ENCODE results near the gene GMPS. TPM values are rescaled to one million over a fixed set of nuclear protein-coding genes. Genes with fewer than 3 reads are reported as not detected.
"Not testable (repeated sequence)": the region's sequence is repeated elsewhere in the genome, so short reads cannot be mapped to it uniquely, and the experiment has no call there.

The GMPS gene
- 10 to 100 TPM; 12.0 to 26.7 TPM for polyA plus RNA-seq

GRCh38 chr3:155870133-155870944 is at the start of gene GMPS:
GMPS (plus strand) TSS chr3:155870650; CDS start chr3:155870871, 221 bp downstream.
- WGBS, 2 donors, result 0 to 1% methylated on average over 61 to 83 of the region's 83 CpGs
- H3K27me3 ChIP-seq (ENCODE audit: control insufficient read depth in 1 of 2, insufficient read depth in 2 of 2, low read length in 2 of 2), result no peaks in the 10 kb centered on the region

GRCh38 chr3:155828490-155829098 is 41.9 kb upstream of the GMPS start:
- not testable (repeated sequence) for H3K36me3 ChIP-seq (ENCODE audit: control insufficient read depth in 2 of 2, insufficient read depth in 2 of 2, low read length in 1 of 2); H3K4me3 ChIP-seq (ENCODE audit: low read depth in 1 of 2, low read length in 2 of 2); H3K4me1 ChIP-seq (ENCODE audit: control insufficient read depth in 2 of 2, insufficient read depth in 2 of 2, low read length in 1 of 2); H3K27me3 ChIP-seq (ENCODE audit: control insufficient read depth in 1 of 2, insufficient read depth in 2 of 2, low read length in 2 of 2); H3K9me3 ChIP-seq (ENCODE audit: control insufficient read depth in 2 of 2, insufficient read depth in 1 of 2, low read depth in 1 of 2, low read length in 1 of 2); H3K27ac ChIP-seq (ENCODE audit: low read depth in 2 of 2, low read length in 1 of 2)
- 96 to 97% methylated on average over 13 of the region's 13 CpGs for WGBS, 2 donors

More at GRCh38 chr3:155870133-155870944, at the start of gene GMPS:
- peak within 1 kb of the TSS; percentile 80 to 98 for H3K4me3 ChIP-seq (ENCODE audit: low read depth in 1 of 2, low read length in 2 of 2)
- H3K27ac ChIP-seq (ENCODE audit: low read depth in 2 of 2, low read length in 1 of 2), result peak within 1 kb of the TSS; percentile 96
- H3K9me3 ChIP-seq (ENCODE audit: control insufficient read depth in 2 of 2, insufficient read depth in 1 of 2, low read depth in 1 of 2, low read length in 1 of 2), result no peaks in the 10 kb centered on the region
- no peaks in the 10 kb centered on the region for H3K36me3 ChIP-seq (ENCODE audit: control insufficient read depth in 2 of 2, insufficient read depth in 2 of 2, low read length in 1 of 2)
- H3K4me1 ChIP-seq (ENCODE audit: control insufficient read depth in 2 of 2, insufficient read depth in 2 of 2, low read length in 1 of 2), result no peaks in the 10 kb centered on the region

- no peak overlapping the region for H3K4me3 ChIP-seq (ENCODE audit: low read depth in 1 of 2, low read length in 2 of 2)
- no peaks in the 10 kb centered on the region for H3K36me3 ChIP-seq (ENCODE audit: control insufficient read depth in 2 of 2, insufficient read depth in 2 of 2, low read length in 1 of 2)
- no peaks in the 10 kb centered on the region for H3K4me1 ChIP-seq (ENCODE audit: control insufficient read depth in 2 of 2, insufficient read depth in 2 of 2, low read length in 1 of 2)
- 77 to 85% methylated on average over 9 of the region's 9 CpGs for WGBS, 2 donors
- no peaks in the 10 kb centered on the region for H3K9me3 ChIP-seq (ENCODE audit: control insufficient read depth in 2 of 2, insufficient read depth in 1 of 2, low read depth in 1 of 2, low read length in 1 of 2)
- H3K27ac ChIP-seq (ENCODE audit: low read depth in 2 of 2, low read length in 1 of 2), result no peak overlapping the region
- no peaks in the 10 kb centered on the region for H3K27me3 ChIP-seq (ENCODE audit: control insufficient read depth in 1 of 2, insufficient read depth in 2 of 2, low read length in 2 of 2)
Measured at GRCh38 chr3:155835341-155836071, 34.9 kb upstream of the GMPS start.

GRCh38 chr3:155843569-155843968 is 26.9 kb upstream of the GMPS start:
- Histone ChIP-seq H3K9me3 (ENCODE audit: control insufficient read depth in 2 of 2, insufficient read depth in 1 of 2, low read depth in 1 of 2, low read length in 1 of 2) (no peaks in the 10 kb centered on the region), H3K4me3 (ENCODE audit: low read depth in 1 of 2, low read length in 2 of 2) (no peak overlapping the region), H3K27ac (ENCODE audit: low read depth in 2 of 2, low read length in 1 of 2) (no peak overlapping the region), H3K27me3 (ENCODE audit: control insufficient read depth in 1 of 2, insufficient read depth in 2 of 2, low read length in 2 of 2) (no peaks in the 10 kb centered on the region), H3K36me3 (ENCODE audit: control insufficient read depth in 2 of 2, insufficient read depth in 2 of 2, low read length in 1 of 2) (no peaks in the 10 kb centered on the region), H3K4me1 (ENCODE audit: control insufficient read depth in 2 of 2, insufficient read depth in 2 of 2, low read length in 1 of 2) (peaks cover 0 to 2% of the 10 kb centered on the region in 2 donors)
- 55 to 69% methylated on average over 1 of the region's 1 CpG for WGBS, 2 donors

GRCh38 chr3:155846119-155846518 is 24.3 kb upstream of the GMPS start:
- no peaks in the 10 kb centered on the region for H3K27me3 ChIP-seq (ENCODE audit: control insufficient read depth in 1 of 2, insufficient read depth in 2 of 2, low read length in 2 of 2)
- H3K9me3 ChIP-seq (ENCODE audit: control insufficient read depth in 2 of 2, insufficient read depth in 1 of 2, low read depth in 1 of 2, low read length in 1 of 2), result no peaks in the 10 kb centered on the region
- no peaks in the 10 kb centered on the region for H3K36me3 ChIP-seq (ENCODE audit: control insufficient read depth in 2 of 2, insufficient read depth in 2 of 2, low read length in 1 of 2)
- H3K4me1 ChIP-seq (ENCODE audit: control insufficient read depth in 2 of 2, insufficient read depth in 2 of 2, low read length in 1 of 2), result peaks cover 2% of the 10 kb centered on the region in 2 donors
- H3K27ac ChIP-seq (ENCODE audit: low read depth in 2 of 2, low read length in 1 of 2), result no peak overlapping the region
- H3K4me3 ChIP-seq (ENCODE audit: low read depth in 1 of 2, low read length in 2 of 2), result no peak overlapping the region
- WGBS, 2 donors, result 87% methylated on average over 3 of the region's 3 CpGs

- no peaks in the 10 kb centered on the region for H3K9me3 ChIP-seq (ENCODE audit: control insufficient read depth in 2 of 2, insufficient read depth in 1 of 2, low read depth in 1 of 2, low read length in 1 of 2)
- H3K4me3 ChIP-seq (ENCODE audit: low read depth in 1 of 2, low read length in 2 of 2), result no peak overlapping the region
- H3K27ac ChIP-seq (ENCODE audit: low read depth in 2 of 2, low read length in 1 of 2), result no peak overlapping the region
- 90 to 96% methylated on average over 3 of the region's 3 CpGs for WGBS, 2 donors
- H3K4me1 ChIP-seq (ENCODE audit: control insufficient read depth in 2 of 2, insufficient read depth in 2 of 2, low read length in 1 of 2), result peaks cover 0 to 3% of the 10 kb centered on the region in 2 donors
- H3K36me3 ChIP-seq (ENCODE audit: control insufficient read depth in 2 of 2, insufficient read depth in 2 of 2, low read length in 1 of 2), result no peaks in the 10 kb centered on the region
- H3K27me3 ChIP-seq (ENCODE audit: control insufficient read depth in 1 of 2, insufficient read depth in 2 of 2, low read length in 2 of 2), result no peaks in the 10 kb centered on the region
Measured at GRCh38 chr3:155847993-155848392, 22.5 kb upstream of the GMPS start.

GRCh38 chr3:155849404-155849803 is 21.0 kb upstream of the GMPS start:
- H3K4me3 ChIP-seq (ENCODE audit: low read depth in 1 of 2, low read length in 2 of 2); H3K9me3 ChIP-seq (ENCODE audit: control insufficient read depth in 2 of 2, insufficient read depth in 1 of 2, low read depth in 1 of 2, low read length in 1 of 2); H3K27me3 ChIP-seq (ENCODE audit: control insufficient read depth in 1 of 2, insufficient read depth in 2 of 2, low read length in 2 of 2); H3K4me1 ChIP-seq (ENCODE audit: control insufficient read depth in 2 of 2, insufficient read depth in 2 of 2, low read length in 1 of 2); H3K27ac ChIP-seq (ENCODE audit: low read depth in 2 of 2, low read length in 1 of 2); H3K36me3 ChIP-seq (ENCODE audit: control insufficient read depth in 2 of 2, insufficient read depth in 2 of 2, low read length in 1 of 2): not testable (repeated sequence)
- 70 to 83% methylated on average over 3 of the region's 3 CpGs for WGBS, 2 donors

GRCh38 chr3:155852341-155852740 is 18.1 kb upstream of the GMPS start:
- WGBS, 2 donors, result 23 to 33% methylated on average over 2 of the region's 2 CpGs
- no peaks in the 10 kb centered on the region for H3K9me3 ChIP-seq (ENCODE audit: control insufficient read depth in 2 of 2, insufficient read depth in 1 of 2, low read depth in 1 of 2, low read length in 1 of 2)
- H3K36me3 ChIP-seq (ENCODE audit: control insufficient read depth in 2 of 2, insufficient read depth in 2 of 2, low read length in 1 of 2), result no peaks in the 10 kb centered on the region
- H3K27me3 ChIP-seq (ENCODE audit: control insufficient read depth in 1 of 2, insufficient read depth in 2 of 2, low read length in 2 of 2), result no peaks in the 10 kb centered on the region
- peak overlapping the region in 1 of 2 donors; percentile 98 for H3K4me3 ChIP-seq (ENCODE audit: low read depth in 1 of 2, low read length in 2 of 2)
- H3K27ac ChIP-seq (ENCODE audit: low read depth in 2 of 2, low read length in 1 of 2), result no peak overlapping the region
- peaks cover 0 to 3% of the 10 kb centered on the region in 2 donors for H3K4me1 ChIP-seq (ENCODE audit: control insufficient read depth in 2 of 2, insufficient read depth in 2 of 2, low read length in 1 of 2)

- no peaks in the 10 kb centered on the region for H3K27me3 ChIP-seq (ENCODE audit: control insufficient read depth in 1 of 2, insufficient read depth in 2 of 2, low read length in 2 of 2)
- H3K36me3 ChIP-seq (ENCODE audit: control insufficient read depth in 2 of 2, insufficient read depth in 2 of 2, low read length in 1 of 2), result no peaks in the 10 kb centered on the region
- H3K4me3 ChIP-seq (ENCODE audit: low read depth in 1 of 2, low read length in 2 of 2), result peak overlapping the region; percentile 84 to 98
- 1% methylated on average over 45 of the region's 45 CpGs for WGBS, 2 donors
- peak overlapping the region; percentile 87 to 97 for H3K27ac ChIP-seq (ENCODE audit: low read depth in 2 of 2, low read length in 1 of 2)
- no peaks in the 10 kb centered on the region for H3K9me3 ChIP-seq (ENCODE audit: control insufficient read depth in 2 of 2, insufficient read depth in 1 of 2, low read depth in 1 of 2, low read length in 1 of 2)
- H3K4me1 ChIP-seq (ENCODE audit: control insufficient read depth in 2 of 2, insufficient read depth in 2 of 2, low read length in 1 of 2), result peaks cover 0 to 3% of the 10 kb centered on the region in 2 donors
Measured at GRCh38 chr3:155853214-155854140, 17.0 kb upstream of the GMPS start.
